ENCODE results near the gene FDXR. TPM values are rescaled to one million over a fixed set of nuclear protein-coding genes. Genes with fewer than 3 reads are reported as not detected.

Gene FDXR
- total and polyA plus RNA-seq, 12 donors, result 159 to 835 (median 444) TPM

DNA sequence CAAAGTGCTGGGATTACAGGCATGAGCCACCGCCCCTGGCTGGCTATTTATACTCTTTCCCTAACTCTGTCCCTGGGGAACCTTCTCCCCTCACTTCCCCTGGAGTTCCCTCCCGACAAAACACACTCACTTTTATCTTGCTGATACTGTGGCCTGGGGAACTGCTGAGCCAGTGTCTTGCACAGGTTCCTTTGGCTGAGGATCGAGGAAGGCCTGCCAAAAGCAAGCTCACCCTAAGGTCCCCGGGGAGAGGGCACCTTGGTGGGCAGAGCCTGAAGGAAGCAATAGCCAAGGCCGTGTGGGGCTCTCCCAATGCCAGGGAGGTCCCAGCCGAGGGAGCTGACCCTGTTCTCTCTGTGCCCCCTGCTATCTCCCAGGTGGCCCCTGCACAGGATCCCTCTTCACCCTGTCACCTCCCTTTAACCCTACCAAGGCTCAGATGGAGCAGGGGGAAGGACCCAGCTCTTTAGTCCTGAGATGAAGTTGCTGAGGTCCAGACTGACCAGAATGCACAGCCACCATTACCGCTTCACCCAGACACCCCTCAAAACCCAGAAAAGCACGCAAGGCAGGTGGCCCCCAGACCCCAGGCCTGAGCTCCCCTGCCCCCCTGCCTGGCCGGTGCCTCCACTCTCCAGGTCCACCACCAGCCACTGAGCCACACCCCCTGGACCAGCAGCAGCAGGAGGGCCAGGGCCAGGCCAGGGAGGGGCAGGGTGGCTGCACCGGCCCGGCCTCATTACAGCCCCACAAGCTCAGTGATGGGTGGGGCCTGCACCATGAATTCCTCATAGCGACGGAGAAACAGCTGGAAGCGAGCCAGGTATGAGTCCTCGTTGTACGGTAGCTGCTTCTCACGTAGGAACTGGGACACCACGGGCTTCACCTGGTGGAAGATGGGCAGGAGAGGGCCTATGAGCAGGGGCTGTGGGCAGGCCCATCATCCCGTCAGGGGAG, 5.1 kb upstream of the FDXR start:
- DNase-seq, result peak; percentile 43 to 83 (median 79)
- intact Hi-C loops (cut with DNase I), result no loop called here
- peak overlapping the region in 4 of 5 donors; percentile 21 to 94 (median 56) for H3K27ac ChIP-seq
- H3K9me3 ChIP-seq (replicated peaks in 1 of 3), result no peaks in the 10 kb centered on the region
- no peaks in the 10 kb centered on the region for H3K27me3 ChIP-seq
- TF ChIP-seq POLR2A (IDR thresholded peaks at IDR 0.05), result no peak
- TF ChIP-seq, protein P1, sequence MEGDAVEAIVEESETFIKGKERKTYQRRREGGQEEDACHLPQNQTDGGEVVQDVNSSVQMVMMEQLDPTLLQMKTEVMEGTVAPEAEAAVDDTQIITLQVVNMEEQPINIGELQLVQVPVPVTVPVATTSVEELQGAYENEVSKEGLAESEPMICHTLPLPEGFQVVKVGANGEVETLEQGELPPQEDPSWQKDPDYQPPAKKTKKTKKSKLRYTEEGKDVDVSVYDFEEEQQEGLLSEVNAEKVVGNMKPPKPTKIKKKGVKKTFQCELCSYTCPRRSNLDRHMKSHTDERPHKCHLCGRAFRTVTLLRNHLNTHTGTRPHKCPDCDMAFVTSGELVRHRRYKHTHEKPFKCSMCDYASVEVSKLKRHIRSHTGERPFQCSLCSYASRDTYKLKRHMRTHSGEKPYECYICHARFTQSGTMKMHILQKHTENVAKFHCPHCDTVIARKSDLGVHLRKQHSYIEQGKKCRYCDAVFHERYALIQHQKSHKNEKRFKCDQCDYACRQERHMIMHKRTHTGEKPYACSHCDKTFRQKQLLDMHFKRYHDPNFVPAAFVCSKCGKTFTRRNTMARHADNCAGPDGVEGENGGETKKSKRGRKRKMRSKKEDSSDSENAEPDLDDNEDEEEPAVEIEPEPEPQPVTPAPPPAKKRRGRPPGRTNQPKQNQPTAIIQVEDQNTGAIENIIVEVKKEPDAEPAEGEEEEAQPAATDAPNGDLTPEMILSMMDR (IDR thresholded peaks at IDR 0.05), result no peak
- peaks cover 28 to 29% of the 10 kb centered on the region in 2 donors for H3K4me1 ChIP-seq (replicated peaks in 1 of 2)
- no peak overlapping the region for H3K4me3 ChIP-seq
- no peaks in the 10 kb centered on the region for H3K36me3 ChIP-seq (replicated peaks in 1 of 2)
- 36 to 48% (median 39%) methylated on average over 6 to 19 of the region's 19 CpGs for WGBS, 4 donors

DNA sequence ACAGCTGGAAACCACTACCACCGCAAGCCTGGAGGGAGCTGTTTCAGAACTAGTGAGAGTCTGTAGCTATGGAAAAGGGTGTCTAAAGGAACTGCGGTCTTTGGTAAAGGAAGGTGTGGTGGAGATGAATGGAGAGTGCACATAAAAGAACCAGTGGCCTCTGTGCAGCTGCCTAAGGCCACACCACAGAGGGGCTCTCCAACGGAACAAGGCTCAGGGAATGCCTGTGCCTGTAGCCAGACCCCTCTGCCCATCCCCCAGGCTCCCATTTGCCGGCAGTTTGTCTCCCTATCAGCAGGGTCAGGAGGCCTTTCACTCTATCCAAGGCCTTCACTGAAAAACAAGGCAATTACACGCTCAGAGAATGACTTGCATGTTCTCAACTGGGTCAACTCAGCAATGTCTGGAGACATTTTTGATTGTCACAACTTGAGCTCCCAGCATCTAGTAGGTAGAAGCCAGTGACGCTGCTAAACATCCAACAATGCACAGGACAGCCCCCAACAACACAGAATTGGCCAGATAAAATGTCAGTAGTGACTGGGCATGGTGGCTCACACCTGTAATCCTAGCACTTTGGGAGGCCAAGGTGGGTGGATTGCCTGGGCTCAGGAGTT, 3.3 kb upstream of the FDXR start:
- 31 to 59% (median 38%) methylated on average over 5 to 6 of the region's 6 CpGs for WGBS, 4 donors
- TF ChIP-seq POLR2A (IDR thresholded peaks at IDR 0.05), result peak in 1 of 2 donors; percentile 11
- TF ChIP-seq, protein P1 (IDR thresholded peaks at IDR 0.05), result no peak

DNA sequence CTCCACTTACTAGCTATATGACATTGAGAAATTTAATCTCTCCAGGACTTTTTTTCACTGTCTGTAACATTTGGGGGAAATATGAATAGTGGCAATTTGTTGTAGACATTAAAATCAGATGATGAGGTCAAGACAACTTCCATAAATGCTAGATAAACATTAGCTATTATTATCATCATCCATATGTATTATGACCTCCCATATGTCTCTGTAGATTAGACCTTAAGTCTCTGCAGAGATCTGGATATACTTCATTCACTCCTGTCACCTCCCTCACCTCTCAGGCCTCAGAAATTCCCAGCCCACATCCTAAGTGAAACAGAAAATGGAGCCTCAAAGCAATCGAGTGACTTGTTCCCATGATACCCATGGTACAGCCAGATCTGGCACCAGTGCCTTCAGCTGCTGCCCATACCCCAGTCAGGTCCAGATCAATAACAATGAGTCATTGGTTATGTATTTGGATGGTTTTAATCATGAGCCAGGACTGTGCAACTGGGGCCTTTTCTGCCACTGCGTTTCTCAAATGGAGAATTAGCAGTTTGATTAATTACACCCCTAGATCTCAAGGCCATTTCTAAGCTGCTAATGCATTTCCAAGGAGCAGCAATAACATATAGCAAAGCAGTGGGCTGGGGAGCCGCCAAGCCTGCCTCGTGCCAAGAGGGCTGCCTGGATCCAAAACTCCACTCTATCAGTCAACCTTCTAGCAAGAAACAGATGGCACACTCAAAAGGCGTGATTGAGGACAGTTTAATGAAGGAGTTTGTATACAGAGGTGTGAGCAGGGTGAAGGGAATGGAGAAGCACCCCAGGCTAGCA, 2.6 kb upstream of the FDXR start:
- 14 to 26% (median 24%) methylated on average over 5 of the region's 5 CpGs for WGBS, 4 donors
- Histone ChIP-seq H3K4me3 (no peak overlapping the region), H3K27ac (peak overlapping the region; percentile 28 to 94 (median 76)), H3K4me1 (replicated peaks in 1 of 2) (peaks cover 29 to 38% of the 10 kb centered on the region in 2 donors), H3K36me3 (replicated peaks in 1 of 2) (no peaks in the 10 kb centered on the region), H3K27me3 (no peaks in the 10 kb centered on the region), H3K9me3 (replicated peaks in 1 of 3) (no peaks in the 10 kb centered on the region)
- peak in 1 of 2 donors; percentile 42 for TF ChIP-seq POLR2A (IDR thresholded peaks at IDR 0.05)
- TF ChIP-seq, protein P1 (IDR thresholded peaks at IDR 0.05), result no peak
- intact Hi-C loops (cut with DNase I), result no loop called here
- peak in 6 of 7 donors; percentile 26 to 87 (median 72) for DNase-seq

More for the DNA sequence above, 3.3 kb upstream of the FDXR start:
- no peaks in the 10 kb centered on the region for H3K27me3 ChIP-seq
- H3K27ac ChIP-seq, result peak overlapping the region; percentile 28 to 94 (median 76)
- no peaks in the 10 kb centered on the region for H3K36me3 ChIP-seq (replicated peaks in 1 of 2)
- H3K4me1 ChIP-seq (replicated peaks in 1 of 2), result peaks cover 29 to 38% of the 10 kb centered on the region in 2 donors
- DNase-seq, result peak in 3 of 7 donors; percentile 43 to 61 (median 59)
- no peaks in the 10 kb centered on the region for H3K9me3 ChIP-seq (replicated peaks in 1 of 3)
- H3K4me3 ChIP-seq, result no peak overlapping the region
- intact Hi-C loops (cut with DNase I), result no loop called here

Measured in adrenal gland (tissue), 12 donors.